HG03097 (cell line): ENCODE results near the gene SRGAP2B.
"Not testable (repeated sequence)": the region's sequence is repeated elsewhere in the genome, so short reads cannot be mapped to it uniquely, and the experiment has no call there.

Experiments
- ATAC-seq: cut with Tn5 transposase; IDR thresholded peaks from one replicate; pipeline ENCODE4 v1.9.1; 2021; ENCODE audit not compliant: unreplicated experiment, low FRiP score

Gene SRGAP2B

DNA sequence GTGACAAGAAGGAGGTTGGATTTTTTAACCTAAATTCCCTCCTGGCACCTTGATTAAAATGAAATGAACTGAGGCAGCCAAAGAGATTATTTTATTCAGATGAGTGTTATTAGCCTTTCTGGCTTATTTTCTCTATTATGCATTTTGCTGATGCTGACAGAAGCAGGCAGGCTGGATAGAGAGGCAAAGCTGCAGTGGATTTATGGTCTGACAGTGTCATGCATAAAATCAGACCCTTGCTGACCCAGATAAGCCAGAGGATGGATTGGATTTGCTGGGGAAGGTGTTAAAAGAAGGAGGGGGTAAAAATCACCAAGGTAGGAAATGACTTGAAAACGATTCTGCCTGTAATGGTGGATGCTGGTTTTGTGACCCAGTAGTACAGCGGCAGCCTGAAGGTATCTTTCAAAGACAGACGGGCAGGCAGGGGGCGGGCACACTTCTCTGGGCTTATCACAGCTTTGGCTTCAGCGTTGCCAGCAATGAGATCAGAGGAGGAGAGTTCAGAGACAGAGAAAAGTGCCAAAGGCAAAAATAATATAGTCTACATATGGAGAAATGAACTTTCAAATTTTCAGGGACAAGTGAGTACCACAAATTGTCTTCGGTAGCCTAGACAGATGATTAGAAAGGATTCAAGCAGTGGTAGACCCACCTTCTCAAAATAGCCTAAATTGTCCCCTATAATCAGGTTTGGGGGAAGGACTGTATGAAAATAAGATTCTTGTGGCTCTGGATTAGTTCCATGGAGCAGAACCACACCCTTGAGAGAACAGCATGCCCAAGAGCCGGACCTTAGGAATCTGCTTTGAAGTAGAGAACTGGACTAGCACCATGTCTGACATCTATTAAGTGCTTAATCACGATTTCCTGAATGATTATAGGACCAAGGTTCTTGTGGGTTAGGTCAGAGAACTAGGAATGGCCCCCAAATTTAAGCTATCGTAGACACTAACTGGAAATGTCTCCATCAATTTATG is 133.2 kb downstream of the SRGAP2B start:
- ATAC-seq = not testable (repeated sequence)

DNA sequence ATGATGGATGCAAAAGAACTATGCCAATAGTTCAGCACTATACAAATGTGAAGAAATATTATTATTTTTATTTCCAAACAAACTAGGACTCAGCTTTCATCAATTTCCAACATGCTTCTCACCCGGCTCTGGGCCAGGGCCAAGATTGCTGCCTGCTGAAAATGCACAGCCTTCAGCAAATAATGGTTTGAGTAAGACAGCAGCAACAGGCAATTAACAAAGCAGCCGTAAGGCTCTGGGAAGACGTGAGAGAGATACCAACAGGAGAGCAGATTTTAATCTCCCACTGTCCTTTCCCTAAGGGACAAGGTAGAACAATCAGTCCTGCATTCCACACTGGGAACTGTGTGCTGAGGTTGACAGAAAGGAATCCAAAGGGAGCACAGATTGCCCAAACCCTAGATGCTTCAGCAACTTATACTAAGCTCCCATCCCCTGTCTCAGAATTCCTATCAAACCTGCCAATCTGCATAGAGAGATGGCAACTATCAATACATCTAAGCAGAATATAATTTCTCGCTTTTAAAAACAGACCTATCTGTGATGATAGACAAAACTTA is 134.1 kb downstream of the SRGAP2B start:
- not testable (repeated sequence) for ATAC-seq

DNA sequence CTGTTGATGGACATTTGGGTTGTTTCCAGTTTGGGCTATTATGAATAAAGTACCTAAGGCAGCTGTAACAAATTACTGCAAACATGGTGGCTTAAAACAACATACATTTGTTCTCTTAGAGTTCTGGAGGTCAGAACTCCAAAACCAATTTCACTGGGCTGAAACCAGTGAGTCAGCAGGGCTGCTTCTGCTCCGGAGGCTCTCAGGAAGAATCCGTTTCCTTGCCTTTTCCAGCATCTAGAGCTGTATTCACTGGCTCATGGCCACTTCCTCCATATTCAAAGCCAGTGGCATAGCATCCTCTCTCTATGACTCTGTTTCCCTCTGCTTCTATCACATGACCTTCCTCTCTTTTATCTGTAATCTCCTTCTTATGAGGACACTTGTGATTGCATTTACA is 146.7 kb downstream of the SRGAP2B start:
- not testable (repeated sequence) for ATAC-seq

DNA sequence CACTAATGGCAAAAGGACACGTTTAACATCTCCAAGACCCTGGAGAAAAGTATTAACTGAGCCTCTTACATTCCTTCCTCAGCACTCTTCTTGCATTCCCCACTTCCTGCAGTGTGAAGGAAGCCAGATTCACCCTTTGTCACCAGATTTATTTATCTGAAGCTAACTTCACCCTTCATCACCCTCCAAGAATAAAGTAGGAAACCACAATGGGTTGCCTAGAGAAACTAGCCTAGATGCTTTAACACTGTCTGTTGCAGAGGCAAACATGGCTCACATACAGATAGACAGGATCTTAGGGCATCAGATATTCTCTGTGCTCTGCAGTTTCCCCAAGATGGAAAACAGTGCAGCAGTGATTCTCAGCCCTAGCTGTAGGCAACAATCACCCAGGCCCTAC is 147.6 kb downstream of the SRGAP2B start:
- ATAC-seq = not testable (repeated sequence)

DNA sequence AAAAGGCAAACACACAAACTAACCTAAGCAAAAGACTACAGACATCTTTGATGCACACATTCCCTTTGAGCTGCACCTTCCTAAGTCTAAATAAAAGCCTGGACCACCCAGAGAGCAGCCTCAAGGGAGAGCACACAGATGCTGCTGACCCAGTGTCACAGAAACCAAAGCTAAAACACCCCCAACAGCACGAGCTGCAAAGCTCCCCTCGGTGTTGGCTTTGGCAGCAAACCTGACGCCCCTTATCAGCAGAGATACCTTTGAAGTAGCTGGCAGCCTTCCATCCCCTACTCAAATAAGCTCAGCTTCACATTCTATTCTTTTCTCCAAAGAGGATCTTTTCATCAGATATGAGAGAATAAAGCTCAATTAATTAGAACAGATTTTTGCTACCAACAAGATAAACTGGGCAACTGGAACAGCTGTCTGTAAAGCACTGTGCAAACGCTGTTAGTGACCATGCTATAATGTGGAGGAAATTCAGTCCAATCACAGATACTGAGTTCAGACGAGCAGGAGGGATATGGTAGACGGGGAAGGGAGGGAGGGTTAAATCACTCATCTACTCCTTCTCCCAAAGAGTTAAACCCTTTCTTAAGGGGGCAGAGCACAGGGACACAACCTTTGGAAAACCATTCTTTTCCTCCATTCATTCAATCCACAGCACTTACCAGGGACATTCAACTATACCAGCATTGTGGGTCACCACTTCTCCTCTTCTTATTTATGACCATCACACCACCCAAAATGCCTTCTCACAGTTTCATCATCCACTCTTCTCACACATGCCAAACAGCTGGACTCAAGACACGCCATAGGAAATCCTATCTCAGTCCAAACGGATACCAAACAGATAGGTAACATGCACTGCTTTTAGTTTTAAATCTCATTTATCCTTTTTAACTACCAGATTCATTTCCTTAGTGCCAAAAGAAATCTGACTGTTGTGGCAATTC is 148.3 kb downstream of the SRGAP2B start:
- not testable (repeated sequence) for ATAC-seq

DNA sequence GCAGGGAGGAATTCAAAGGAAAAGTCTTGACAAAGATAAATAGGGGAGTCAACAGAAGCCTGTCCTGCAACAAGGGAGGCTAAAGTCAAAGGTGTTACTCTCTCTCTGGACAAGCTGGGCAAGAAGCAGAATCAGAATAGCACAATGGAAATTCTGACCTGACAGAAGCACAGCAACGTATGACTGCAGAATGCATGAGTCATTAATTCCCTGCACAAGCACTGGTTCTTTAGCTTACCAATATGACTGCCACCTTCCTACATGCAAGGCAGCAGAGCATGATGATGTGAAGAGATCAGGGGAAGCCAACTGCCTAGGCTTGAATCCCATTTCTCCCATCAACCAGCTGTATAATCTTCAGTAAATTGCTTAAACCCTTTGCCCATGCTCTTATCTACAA is 153.4 kb downstream of the SRGAP2B start:
- ATAC-seq = not testable (repeated sequence)

DNA sequence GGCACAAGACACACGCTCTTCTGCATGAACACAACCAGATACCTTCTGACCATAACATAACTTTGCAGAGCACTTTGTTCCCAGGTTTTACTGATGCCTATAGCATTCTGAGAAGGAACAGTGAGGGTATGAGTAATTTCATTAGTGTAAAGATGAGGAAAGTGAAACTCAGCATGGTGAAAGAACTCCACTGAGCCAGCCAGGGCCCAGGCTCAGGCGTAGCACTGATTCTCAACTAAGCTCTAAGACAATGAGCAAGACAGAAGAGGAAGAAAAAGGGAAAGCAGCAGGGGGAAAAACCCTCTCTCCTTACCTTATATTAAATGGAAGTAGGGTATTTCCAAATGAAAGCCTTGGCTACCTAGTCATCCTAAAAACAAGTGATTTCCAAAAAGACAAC is 155.1 kb downstream of the SRGAP2B start:
- peak; percentile 88 for ATAC-seq

DNA sequence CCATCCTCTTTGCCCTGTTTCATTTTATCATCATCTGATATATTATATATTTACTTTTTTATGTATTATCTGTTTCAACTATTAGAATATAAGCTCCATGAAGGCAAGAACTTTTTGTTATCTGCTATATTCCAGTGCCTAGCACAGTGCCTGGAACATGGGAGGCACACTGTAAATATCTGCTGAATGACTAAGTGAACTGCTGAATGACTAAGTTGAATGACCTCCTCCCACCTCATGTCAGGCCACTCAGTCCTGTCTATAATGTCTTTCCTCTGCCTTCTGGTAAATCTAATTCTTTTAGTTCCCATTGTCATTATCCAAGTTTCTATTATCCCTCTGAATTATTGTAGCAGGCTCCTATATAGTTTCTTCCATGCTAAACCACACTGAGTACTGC is 156.5 kb downstream of the SRGAP2B start:
- ATAC-seq = not testable (repeated sequence)

DNA sequence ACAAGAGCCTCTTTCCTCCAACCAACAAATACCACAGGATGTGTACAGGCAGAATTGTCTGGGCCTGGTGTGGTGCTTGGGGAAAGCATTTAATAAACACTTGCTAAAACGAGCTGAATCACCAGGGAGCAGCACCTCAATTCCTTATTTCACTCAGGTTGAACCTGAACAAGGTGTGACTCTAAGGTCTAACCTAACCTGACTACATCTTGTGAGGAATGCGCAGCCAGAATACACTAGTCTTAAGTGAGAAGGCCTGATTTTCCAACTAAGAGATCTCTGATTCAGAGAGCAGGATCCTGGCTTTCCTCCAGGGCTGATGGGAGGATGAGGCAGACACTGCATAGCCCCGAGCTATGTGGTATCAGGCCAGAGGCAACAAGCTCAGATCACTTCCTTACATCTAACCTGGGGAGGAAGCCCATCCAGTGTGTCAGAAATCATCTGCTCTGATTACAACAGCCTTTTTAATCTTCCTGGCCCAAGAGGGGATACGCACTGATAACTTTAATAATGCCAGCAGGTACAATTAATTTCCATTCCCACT is 158.9 kb downstream of the SRGAP2B start:
- ATAC-seq = not testable (repeated sequence)

DNA sequence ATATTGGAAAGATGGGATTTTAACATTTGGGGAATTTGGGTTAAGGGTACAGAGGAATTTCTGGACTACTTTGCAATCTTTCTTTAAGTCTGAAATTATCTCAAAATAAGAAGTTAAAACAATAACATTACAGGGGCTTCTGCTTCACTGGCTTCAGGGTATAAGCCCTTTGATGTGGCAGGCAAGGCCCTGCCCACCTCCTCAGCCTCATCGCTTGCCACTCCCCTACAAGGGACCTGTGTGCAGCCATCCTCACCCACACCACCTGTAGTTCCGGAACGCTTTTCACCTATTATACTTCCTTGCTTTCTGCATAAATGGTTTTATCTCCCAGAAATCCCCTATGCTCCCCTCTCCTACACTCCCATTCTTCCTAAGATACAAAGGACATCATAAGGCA is 159.8 kb downstream of the SRGAP2B start:
- not testable (repeated sequence) for ATAC-seq

DNA sequence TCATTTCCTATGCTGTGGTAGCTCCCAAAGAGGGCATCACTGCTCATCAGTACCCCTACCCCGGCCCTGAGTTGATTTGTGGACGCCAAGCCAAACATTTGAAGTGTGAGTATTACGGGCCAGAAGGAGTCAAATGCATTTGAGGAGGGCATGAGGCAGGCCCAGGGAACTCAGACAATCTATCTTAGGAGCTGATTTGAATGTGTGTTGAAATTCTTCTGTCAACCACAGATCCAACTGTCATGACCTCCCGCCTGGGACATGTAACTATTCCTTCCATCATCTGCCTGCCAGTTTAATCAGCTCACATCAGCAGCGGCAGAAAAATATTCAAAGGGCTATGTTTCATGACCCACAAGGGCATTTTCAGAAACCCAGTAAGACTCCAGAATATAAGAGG is 162.1 kb downstream of the SRGAP2B start:
- ATAC-seq = not testable (repeated sequence)

DNA sequence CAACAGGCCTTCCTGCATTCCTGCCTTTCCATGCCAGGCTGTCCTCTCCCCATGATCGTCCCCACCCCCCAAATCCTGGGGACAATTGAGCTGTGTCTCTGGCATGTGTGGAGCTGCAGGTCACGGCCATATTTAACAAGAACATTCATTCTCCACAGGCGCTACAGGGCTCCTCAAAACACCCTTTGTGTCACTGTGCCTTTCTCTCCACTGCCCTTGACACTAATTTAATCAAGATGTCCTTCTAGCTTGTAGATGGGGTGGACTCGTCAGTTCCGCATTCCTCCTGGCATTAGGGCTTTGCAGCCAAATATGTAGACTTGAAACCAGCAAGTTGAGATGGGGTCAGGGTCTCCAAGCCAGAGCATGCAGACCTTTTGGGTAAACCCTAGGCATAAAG is 163.0 kb downstream of the SRGAP2B start:
- not testable (repeated sequence) for ATAC-seq

DNA sequence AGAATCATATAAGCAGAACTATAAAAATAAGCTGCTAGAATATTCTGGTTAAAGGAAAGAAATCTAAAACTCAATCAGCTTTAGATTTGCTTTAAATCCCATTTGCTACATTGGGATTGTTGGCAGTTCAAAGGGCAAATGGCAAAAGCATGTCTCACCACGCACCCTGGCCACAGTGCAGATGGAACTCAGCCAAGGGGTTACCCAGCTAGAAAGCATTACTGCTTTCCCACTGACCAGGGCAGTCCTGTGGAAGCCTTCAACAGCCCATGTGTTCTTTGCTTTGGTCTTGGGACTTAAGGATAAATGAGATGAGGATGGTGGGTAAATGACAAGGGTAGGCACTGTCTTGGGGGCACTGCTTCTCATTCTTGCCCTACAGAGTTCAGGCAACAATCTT is 163.6 kb downstream of the SRGAP2B start:
- not testable (repeated sequence) for ATAC-seq

DNA sequence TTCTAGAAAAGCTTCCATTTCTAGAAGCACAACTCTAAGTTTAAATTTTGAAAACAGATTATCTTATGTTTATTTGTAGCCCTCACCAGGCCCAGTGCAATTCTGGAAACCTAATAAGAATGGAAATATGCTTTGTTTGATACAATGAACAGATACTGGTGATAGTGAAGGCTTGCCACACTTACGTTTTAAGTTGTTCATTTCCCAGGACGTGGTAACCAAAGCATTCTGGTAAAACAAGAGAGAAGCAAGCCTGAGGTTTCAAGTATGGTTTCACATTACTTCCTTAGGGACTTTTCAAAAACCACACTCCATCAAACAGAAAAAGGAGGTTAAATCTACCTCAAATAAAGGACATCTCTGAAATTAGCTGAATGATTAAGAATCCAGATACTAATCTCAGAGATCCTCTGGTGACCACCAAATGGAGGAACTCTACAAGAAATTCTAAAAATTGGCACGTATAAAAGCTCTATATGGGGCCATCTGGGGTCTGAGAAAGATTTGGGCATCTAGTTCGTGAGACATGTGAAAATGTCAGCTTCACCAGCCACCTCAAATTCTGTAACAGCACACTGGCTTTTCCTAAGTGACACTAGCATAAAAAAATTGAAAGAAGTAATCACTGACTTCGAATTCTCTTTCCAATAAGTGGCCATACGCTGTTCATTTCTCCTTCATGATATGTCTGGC is 164.9 kb downstream of the SRGAP2B start:
- not testable (repeated sequence) for ATAC-seq

DNA sequence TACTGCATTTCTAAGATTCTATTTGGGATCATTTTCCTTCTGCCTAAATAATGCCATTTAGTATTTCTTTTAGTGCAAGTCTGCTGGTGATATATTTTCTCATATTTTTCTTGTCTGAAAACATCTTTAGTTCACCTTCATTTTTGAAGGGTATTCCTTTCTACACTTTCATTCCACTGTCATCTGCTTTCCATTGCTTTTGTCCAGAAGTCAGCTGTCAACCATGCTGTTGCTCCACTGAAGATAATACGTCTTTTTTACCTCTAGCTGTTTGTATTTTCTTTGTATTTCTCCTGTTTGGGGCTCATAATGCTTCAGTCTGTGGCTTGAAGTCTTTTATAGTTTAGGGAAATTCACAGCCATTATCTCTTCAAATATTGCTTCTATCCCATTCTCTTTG is 167.8 kb downstream of the SRGAP2B start:
- ATAC-seq = not testable (repeated sequence)

DNA sequence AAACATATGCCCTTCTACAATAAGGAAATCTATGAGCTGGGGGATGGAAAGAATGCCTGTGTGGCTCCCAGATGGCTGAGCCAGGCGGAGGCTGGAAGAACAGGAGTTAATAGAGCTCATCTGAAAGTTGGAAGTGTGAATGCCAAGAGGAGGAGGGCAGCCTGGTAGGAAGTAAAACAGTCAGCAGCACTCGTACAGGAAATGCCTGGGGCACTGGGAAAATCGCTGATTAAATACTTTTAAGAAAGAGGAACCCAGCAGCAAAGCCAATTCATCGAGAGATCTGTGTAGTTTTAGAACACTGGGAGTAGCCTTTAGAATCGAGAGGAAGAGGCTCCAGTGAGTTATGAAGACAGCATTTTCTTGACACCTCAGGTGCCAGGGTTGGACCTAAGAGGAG is 171.5 kb downstream of the SRGAP2B start:
- ATAC-seq = not testable (repeated sequence)

DNA sequence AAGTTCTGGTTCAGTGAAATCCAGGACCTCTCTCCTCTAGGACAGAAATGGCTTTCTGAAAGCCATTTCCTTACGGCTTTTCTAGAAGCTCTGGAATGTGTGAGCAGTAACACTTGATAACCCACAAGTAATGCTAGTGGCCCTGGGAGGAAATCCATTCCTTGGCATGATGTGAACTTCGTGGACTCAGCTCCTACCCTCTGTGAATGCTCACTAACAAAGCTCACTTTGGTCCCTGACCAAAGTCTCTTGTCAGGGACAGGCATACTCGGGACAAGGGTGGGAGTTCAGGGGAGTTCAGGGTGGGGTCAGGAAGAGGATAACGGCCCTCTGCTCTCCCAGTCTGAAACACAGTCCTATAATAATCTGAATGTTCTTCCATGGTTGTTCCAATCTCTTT is 172.3 kb downstream of the SRGAP2B start:
- ATAC-seq = not testable (repeated sequence)

DNA sequence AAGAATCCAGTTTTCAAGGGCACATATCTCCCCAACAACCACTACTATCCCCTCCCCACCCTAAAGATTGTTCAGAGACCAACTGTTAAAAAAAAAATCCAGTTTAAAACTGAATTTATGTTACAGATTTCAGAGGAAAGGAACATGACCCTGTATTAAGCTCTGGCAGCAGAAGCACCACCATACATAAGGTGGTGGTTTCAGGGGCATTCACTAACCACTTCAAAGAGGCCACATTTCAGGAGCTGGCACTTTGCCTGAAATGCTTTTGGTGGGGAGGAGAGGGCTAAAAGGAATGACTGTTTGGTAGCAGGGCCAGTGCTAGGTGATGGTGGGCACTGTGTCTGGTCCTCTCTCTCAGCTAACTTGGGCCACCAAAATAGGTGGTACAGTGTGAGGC is 176.0 kb downstream of the SRGAP2B start:
- not testable (repeated sequence) for ATAC-seq

DNA sequence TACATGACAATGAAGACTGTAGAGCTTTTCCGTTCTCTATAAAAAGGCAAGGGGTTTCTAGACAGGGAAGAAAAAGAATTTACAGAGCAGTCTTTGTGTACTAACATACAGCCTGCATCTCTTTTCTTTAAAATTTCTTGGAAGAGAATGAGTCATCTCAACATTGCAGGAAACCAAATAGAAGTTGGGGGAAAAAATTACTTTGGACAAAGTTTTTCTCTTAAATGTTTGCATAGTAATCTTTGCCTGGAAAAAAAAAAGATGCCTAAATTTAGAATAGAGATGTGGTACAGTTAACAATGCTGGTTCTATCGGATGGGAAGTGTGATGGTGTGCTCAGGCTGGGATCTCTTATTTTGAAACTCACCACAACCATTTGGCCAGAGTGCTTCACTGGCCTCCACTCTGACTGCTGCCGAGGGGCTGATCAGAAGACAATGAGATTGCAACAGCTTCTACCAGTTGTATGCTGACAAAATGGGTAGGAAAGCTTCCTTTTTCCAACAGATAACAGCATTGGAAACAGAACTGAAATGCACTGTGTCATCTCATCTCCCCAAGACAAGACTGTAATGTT is 177.0 kb downstream of the SRGAP2B start:
- not testable (repeated sequence) for ATAC-seq
